HepG2 (cell line): ENCODE measurements around the gene ZKSCAN5. TPM values are rescaled to one million over a fixed set of nuclear protein-coding genes. Genes with fewer than 3 reads are reported as not detected.

ENCODE experiments used
- E2F2 ChIP-seq: sonication (generic); formaldehyde crosslinking; IDR thresholded peaks from 2 replicates; pipeline ENCODE4 v1.4.0; 2020; ENCODE audit warnings: missing genetic modification reagents, borderline replicate concordance
- HOXA7 ChIP-seq: sonication (generic); formaldehyde crosslinking; IDR thresholded peaks from 2 replicates; pipeline ENCODE4 v1.8.1; 2022; ENCODE audit warnings: mild to moderate bottlenecking, missing genetic modification reagents, moderate library complexity
- IKZF4 ChIP-seq: sonication (generic); formaldehyde crosslinking; IDR thresholded peaks from 2 replicates; pipeline ENCODE4 v1.5.1; 2020; ENCODE audit warnings: borderline replicate concordance, mild to moderate bottlenecking, low read depth, missing genetic modification reagents; ENCODE audit errors: not compliant biosample characterization
- MNT ChIP-seq: fragments of 450-650 bp; IDR thresholded peaks from 2 replicates; pipeline ENCODE4 v1.6.1; 2016
- NFYC ChIP-seq: IDR thresholded peaks from 2 replicates; pipeline ENCODE4 v1.6.1; 2016; ENCODE audit warnings: missing genetic modification reagents, missing compliant biosample characterization
- NONO ChIP-seq, 2 experiments: fragments of 450-650 bp in 1 of 2; sonication (generic) in 1 of 2; formaldehyde crosslinking in 1 of 2; IDR thresholded peaks in 1 of 2; conservative IDR thresholded peaks in 1 of 2; 2 replicates each; pipeline versions ENCODE4 v1.6.1 to v1.8.0; 2017 to 2022; ENCODE audit warnings: mild to moderate bottlenecking in 1 of 2, missing genetic modification reagents in 1 of 2, moderate library complexity in 1 of 2
- PHF20 ChIP-seq: sonication (generic); formaldehyde crosslinking; IDR thresholded peaks from 2 replicates; pipeline ENCODE4 v1.5.0; 2020; ENCODE audit warnings: mild to moderate bottlenecking, missing genetic modification reagents
- SNAI1 ChIP-seq: sonication (generic); formaldehyde crosslinking; IDR thresholded peaks from 2 replicates; pipeline ENCODE4 v1.5.0; 2020; ENCODE audit warnings: mild to moderate bottlenecking, missing genetic modification reagents, borderline replicate concordance
- SNAPC2 ChIP-seq: sonication (generic); formaldehyde crosslinking; IDR thresholded peaks from 2 replicates; pipeline ENCODE4 v1.8.1; 2022; ENCODE audit warnings: mild to moderate bottlenecking, missing genetic modification reagents
- STAG1 ChIP-seq: sonication (generic); formaldehyde crosslinking; IDR thresholded peaks from 2 replicates; pipeline ENCODE4 v1.4.0; 2020; ENCODE audit warnings: missing genetic modification reagents
- SYNCRIP ChIP-seq: fragments of 200-400 bp; formaldehyde crosslinking; IDR thresholded peaks from 2 replicates; pipeline ENCODE4 v1.6.1; 2018; ENCODE audit warnings: mild to moderate bottlenecking, low read depth, low read length; ENCODE audit not compliant: insufficient read depth
- THAP9 ChIP-seq: sonication (generic); formaldehyde crosslinking; IDR thresholded peaks from 2 replicates; pipeline ENCODE4; 2020; ENCODE audit warnings: missing genetic modification reagents, mild to moderate bottlenecking, borderline replicate concordance
- ZMAT3 ChIP-seq: sonication (generic); formaldehyde crosslinking; conservative IDR thresholded peaks from 2 replicates; pipeline ENCODE4 v1.7.0; 2021; ENCODE audit warnings: missing genetic modification reagents
- ZMAT5 ChIP-seq: sonication (generic); formaldehyde crosslinking; IDR thresholded peaks from 2 replicates; pipeline ENCODE4 v1.5.0; 2020; ENCODE audit warnings: mild to moderate bottlenecking, low read depth, missing genetic modification reagents, borderline replicate concordance
- ZNF136 ChIP-seq: sonication (generic); formaldehyde crosslinking; IDR thresholded peaks from 2 replicates; pipeline ENCODE4 v1.8.1; 2022; ENCODE audit warnings: low read depth, mild to moderate bottlenecking, moderate library complexity, missing genetic modification reagents
- ZNF263 ChIP-seq: sonication (generic); formaldehyde crosslinking; IDR thresholded peaks from 2 replicates; pipeline ENCODE4 v1.4.0; 2020; ENCODE audit warnings: missing genetic modification reagents
- ZNF530 ChIP-seq: sonication (generic); formaldehyde crosslinking; IDR thresholded peaks from 2 replicates; pipeline ENCODE4 v1.5.0; 2020; ENCODE audit warnings: low read depth, mild to moderate bottlenecking, missing genetic modification reagents
- ZNF607 ChIP-seq: sonication (generic); formaldehyde crosslinking; IDR thresholded peaks from 2 replicates; pipeline ENCODE4 v1.5.1; 2020; ENCODE audit warnings: missing genetic modification reagents, mild to moderate bottlenecking, borderline replicate concordance
- ZNF672 ChIP-seq: sonication (generic); formaldehyde crosslinking; IDR thresholded peaks from 2 replicates; pipeline ENCODE4 v1.8.1; 2022; ENCODE audit warnings: missing genetic modification reagents
- ZNF891 ChIP-seq: sonication (generic); formaldehyde crosslinking; IDR thresholded peaks from 2 replicates; pipeline ENCODE4 v1.5.0; 2020; ENCODE audit warnings: mild to moderate bottlenecking, missing genetic modification reagents
- ZSCAN30 ChIP-seq: sonication (generic); formaldehyde crosslinking; IDR thresholded peaks from 2 replicates; pipeline ENCODE4 v1.5.0; 2020; ENCODE audit warnings: mild to moderate bottlenecking, missing genetic modification reagents
- ZSCAN31 ChIP-seq: sonication (generic); formaldehyde crosslinking; IDR thresholded peaks from 2 replicates; pipeline ENCODE4 v1.5.0; 2020; ENCODE audit warnings: low read depth, mild to moderate bottlenecking, missing genetic modification reagents
- polyA plus RNA-seq, 8 experiments: library from polyadenylated mRNA; depleted of rRNA in 3 of 8; stranded (reverse) in 7 of 8; unstranded in 1 of 8; fragments of >200 nt; fragmentation: Illumina TruSeq in 4 of 8; extraction: Trizol in 4 of 8; gene quantifications; 2 replicates each; pipeline versions ENCODE4 v1.2.1 to v1.2.3, GENCODE V29; 2011 to 2016; ENCODE audit warnings: low read depth in 4 of 8, missing spikeins in 1 of 8, mixed read lengths in 1 of 8; ENCODE audit not compliant: insufficient read depth in 1 of 8
- total RNA-seq, 5 experiments: library from RNA; depleted of rRNA; stranded (reverse); fragments of >200 nt; fragmentation: Illumina TruSeq; extraction: Trizol; gene quantifications; 2 replicates each; pipeline ENCODE4 v1.2.3, GENCODE V29; 2016; ENCODE audit warnings: low read depth in 1 of 5

The ZKSCAN5 gene
- total and polyA plus RNA-seq, 2 of the 13 experiments (the other 11 are each of a cell fraction or from before 2014, with no cell fraction given): 5.5 to 11.7 TPM

- TF ChIP-seq THAP9 (CRISPR knock-in tag) (peak; percentile 82), IKZF4 (peak; percentile 38), ZNF891 (CRISPR knock-in tag) (0 out of 2 replicates have a peak, but pooled peaks have one; percentile 83), ZNF263 (CRISPR knock-in tag) (peak; percentile 87), ZMAT3 (CRISPR knock-in tag) (peak; percentile 68; the same call in 1 of the 2 replicates), E2F2 (CRISPR knock-in tag) (no peak), ZSCAN30 (CRISPR knock-in tag) (no peak), HOXA7 (CRISPR knock-in tag) (no peak), ZNF136 (CRISPR knock-in tag) (no peak), PHF20 (CRISPR knock-in tag) (peak; percentile 95), MNT (no peak), SNAI1 (CRISPR knock-in tag) (no peak), SNAPC2 (CRISPR knock-in tag) (0 out of 2 replicates have a peak, but pooled peaks have one; percentile 59), STAG1 (CRISPR knock-in tag) (no peak; the same call in 1 of the 2 replicates), ZSCAN31 (CRISPR knock-in tag) (0 out of 2 replicates have a peak, but pooled peaks have one; percentile 48), ZMAT5 (CRISPR knock-in tag) (no peak), NFYC (CRISPR knock-in tag) (peak; percentile 28; the same call in 1 of the 2 replicates), ZNF672 (CRISPR knock-in tag) (no peak), NONO (IDR thresholded peaks at IDR 0.05) (no peak), NONO (CRISPR knock-in tag; conservative IDR thresholded peaks at IDR 0.05) (peak; percentile 73), ZNF607 (peak; percentile 14; the same call in 1 of the 2 replicates), ZNF530 (no peak), SYNCRIP (no peak)
These were observed 47.5 kb downstream of the ZKSCAN5 start, which contains the start of gene FAM200A (continued) for GRCh38 chr7:99551767-99552463.
